Endothelial cell of umbilical vein (primary cell): ENCODE results near the gene ANKMY1. TPM values are rescaled to one million over a fixed set of nuclear protein-coding genes. Genes with fewer than 3 reads are reported as not detected.

Source experiments
- BruUV-seq: library from RNA; stranded (reverse); fragments of 400-500 nt; replicated peaks from 2 replicates; lab custom pipeline; 2021; lab: Mats Ljungman, UMichigan
- CTCF ChIA-PET: fragments of 300-600, 350-600 bp; sonication (Branson Sonifier 250); formaldehyde crosslinking; loops from one replicate; lab custom pipeline; 2021; ENCODE audit warnings: antibody characterized with exemption, inconsistent platforms; lab: Charles Lee
- POLR2A ChIA-PET: fragments of 300-600, 350-600 bp; sonication (Branson Sonifier 250); formaldehyde crosslinking; loops from one replicate; lab custom pipeline; 2021; ENCODE audit warnings: antibody characterized with exemption, inconsistent platforms; lab: Charles Lee
- DNase-seq: peaks from one replicate; pipeline ENCODE4 v3.0.0-alpha.2; 2011; ENCODE audit warnings: low read depth, low spot score
- FAIRE-seq: peaks from 2 replicates; lab custom pipeline; 2011; peaks lifted over from hg19 to GRCh38; lab: Jason Lieb, UNC
- H2AFZ ChIP-seq: 2 replicates; pipeline ENCODE4 v1.6.0; 2012; ENCODE audit warnings: low read depth, low read length, control low read depth, inconsistent platforms
- H3K27ac ChIP-seq: 2 replicates; pipeline ENCODE4 v1.5.1; 2011; ENCODE audit warnings: low read depth, mild to moderate bottlenecking, control low read depth, low read length, moderate library complexity; ENCODE audit not compliant: insufficient read depth
- H3K27me3 ChIP-seq, 2 experiments: 2 replicates each; pipeline versions ENCODE4 v1.6.0 to v1.6.1; 2011; ENCODE audit warnings: low read length in 2 of 2, mixed read lengths in 1 of 2; ENCODE audit not compliant: control insufficient read depth in 2 of 2, insufficient read depth in 2 of 2
- H3K36me3 ChIP-seq, 2 experiments: 2 replicates in 1 of 2; 3 replicates in 1 of 2; pipeline ENCODE4 v1.5.1; 2011; ENCODE audit warnings: low read length in 2 of 2, mild to moderate bottlenecking in 1 of 2, moderate library complexity in 1 of 2; ENCODE audit not compliant: control insufficient read depth in 2 of 2, insufficient read depth in 2 of 2; ENCODE audit errors: extremely low read depth in 1 of 2
- H3K4me1 ChIP-seq: 3 replicates; pipeline ENCODE4 v1.5.1; 2011; ENCODE audit warnings: mild to moderate bottlenecking, low read length; ENCODE audit not compliant: control insufficient read depth, insufficient read depth; ENCODE audit errors: extremely low read depth
- H3K4me2 ChIP-seq: 2 replicates; pipeline ENCODE4 v1.6.1; 2011; ENCODE audit warnings: low read length, control low read depth, mixed read lengths; ENCODE audit not compliant: insufficient read depth
- H3K4me3 ChIP-seq, 3 experiments: fragments of 200-600 bp in 1 of 3; sonication (generic), shearing (Covaris generic) in 1 of 3; replicated peaks in 1 of 3; 2 replicates each; pipeline ENCODE4 v1.5.1; 2011 to 2016; ENCODE audit warnings: control low read depth in 3 of 3, low read length in 3 of 3, mild to moderate bottlenecking in 2 of 3, inconsistent platforms in 1 of 3, low read depth in 1 of 3, moderate library complexity in 1 of 3; ENCODE audit not compliant: insufficient read depth in 1 of 3
- H3K79me2 ChIP-seq: 2 replicates; pipeline ENCODE4 v1.6.0; 2012; ENCODE audit warnings: low read length, inconsistent platforms; ENCODE audit not compliant: control insufficient read depth, insufficient read depth
- H3K9ac ChIP-seq: replicated peaks from 2 replicates; pipeline ENCODE3; 2011; ENCODE audit warnings: low read length, control low read depth; ENCODE audit not compliant: insufficient read depth; ENCODE audit errors: extremely low read depth
- H3K9me1 ChIP-seq: replicated peaks from 3 replicates; pipeline ENCODE4 v1.6.0; 2011; ENCODE audit warnings: mild to moderate bottlenecking, low read length; ENCODE audit not compliant: control insufficient read depth, insufficient read depth; ENCODE audit errors: extremely low read depth
- H3K9me3 ChIP-seq: replicated peaks from 2 replicates; pipeline ENCODE4 v1.5.1; 2012; ENCODE audit warnings: low read length, inconsistent platforms; ENCODE audit not compliant: control insufficient read depth, insufficient read depth
- H4K20me1 ChIP-seq: replicated peaks from 2 replicates; pipeline ENCODE3; 2011; ENCODE audit warnings: mild to moderate bottlenecking, low read length; ENCODE audit not compliant: control insufficient read depth, insufficient read depth; ENCODE audit errors: extremely low read depth
- EZH2 ChIP-seq: IDR thresholded peaks from 2 replicates; pipeline ENCODE4 v1.6.1; 2012; ENCODE audit warnings: borderline replicate concordance, low read depth, mild to moderate bottlenecking, moderate library complexity, low read length, inconsistent platforms; ENCODE audit not compliant: severe bottlenecking
- FOS ChIP-seq: IDR thresholded peaks from 2 replicates; pipeline ENCODE4 v1.6.1; 2011; ENCODE audit warnings: mild to moderate bottlenecking, low read length, moderate library complexity, borderline replicate concordance; ENCODE audit not compliant: insufficient read depth
- GATA2 ChIP-seq: IDR thresholded peaks from 2 replicates; pipeline ENCODE4 v1.7.0; 2011; ENCODE audit warnings: low read depth, mild to moderate bottlenecking, moderate library complexity, mixed read lengths, low read length; ENCODE audit not compliant: insufficient read length, insufficient read depth
- JUN ChIP-seq: IDR thresholded peaks from 2 replicates; pipeline ENCODE4 v1.6.1; 2011; ENCODE audit warnings: borderline replicate concordance, low read depth; ENCODE audit not compliant: insufficient read length, insufficient read depth
- MAX ChIP-seq: IDR thresholded peaks from 2 replicates; pipeline ENCODE4 v1.6.1; 2011; ENCODE audit not compliant: insufficient read depth, insufficient read length
- MYC ChIP-seq: IDR thresholded peaks from one replicate; pipeline ENCODE4 v1.6.1; 2011; ENCODE audit warnings: mild to moderate bottlenecking, low read depth, low read length
- dilution Hi-C: fragments of 300-500 bp; cut with MboI; formaldehyde crosslinking; loops from one replicate; pipeline ENCODE4 v1.15.0; 2019; ENCODE audit warnings: low sequenced_read_pairs; ENCODE audit not compliant: extremely low pct_ligation_motif_present
- intact Hi-C: fragments of 100-400 bp; cut with micrococcal nuclease; formaldehyde crosslinking; loops from one replicate; pipeline ENCODE4 v1.10.0; 2022
- polyA plus RNA-seq, 4 experiments: library from polyadenylated mRNA; depleted of rRNA in 3 of 4; stranded (reverse) in 3 of 4; unstranded in 1 of 4; fragments of >200 nt; gene quantifications; 2 replicates each; pipeline versions ENCODE4 v1.2.1 to v1.2.3, GENCODE V29; 2011 to 2012; ENCODE audit warnings: missing spikeins in 1 of 4
- total RNA-seq: library from RNA; stranded (reverse); gene quantifications from 2 replicates; pipeline ENCODE4 v1.2.3, GENCODE V29; 2021

ANKMY1 gene
- total and polyA plus RNA-seq, 2 donors (not counting 3 experiments of a cell fraction or from before 2014, with no cell fraction given), result 9.0 to 16.0 TPM

- H3K9me3 ChIP-seq, result no peaks in the 10 kb centered on the region
- no peaks in the 10 kb centered on the region for H3K36me3 ChIP-seq
- DNase-seq (no peak), FAIRE-seq (no peak)
- no peak overlapping the region for H3K9ac ChIP-seq
- H3K4me3 ChIP-seq, result no peak overlapping the region
- no peaks in the 10 kb centered on the region for H4K20me1 ChIP-seq
- no peaks in the 10 kb centered on the region for H3K9me1 ChIP-seq
- H3K4me1 ChIP-seq, result no peaks in the 10 kb centered on the region
- no peak for TF ChIP-seq FOS
- no peak for TF ChIP-seq GATA2
- TF ChIP-seq MYC, result no peak
- TF ChIP-seq EZH2, result no peak
- TF ChIP-seq JUN, result no peak
- dilution Hi-C loops, result no loop called here
- CTCF ChIA-PET, result no interaction called here
- no peak overlapping the region for H3K27ac ChIP-seq
- BruUV-seq, result no TSS peak
- no peaks in the 10 kb centered on the region for H3K27me3 ChIP-seq
- POLR2A ChIA-PET, result no interaction called here
- intact Hi-C loops, result no loop called here
- no peak overlapping the region for H3K4me2 ChIP-seq
- H3K79me2 ChIP-seq, result no peaks in the 10 kb centered on the region
- no peak overlapping the region for H2AFZ ChIP-seq
These were observed 90.6 kb downstream of the ANKMY1 start for GRCh38 chr2:240467149-240467642.

GRCh38 chr2:240466579-240467148 lies 91.1 kb downstream of the ANKMY1 start:
- no peaks in the 10 kb centered on the region for H3K9me3 ChIP-seq
- ChIA-PET CTCF (no interaction called here), POLR2A (no interaction called here)
- H3K27me3 ChIP-seq, result no peaks in the 10 kb centered on the region
- DNase-seq (no peak), FAIRE-seq (no peak)
- no peak overlapping the region for H3K4me2 ChIP-seq
- TF ChIP-seq MAX, result no peak
- H3K79me2 ChIP-seq, result no peaks in the 10 kb centered on the region
- H3K9ac ChIP-seq, result no peak overlapping the region
- no peaks in the 10 kb centered on the region for H3K9me1 ChIP-seq
- no TSS peak for BruUV-seq
- H2AFZ ChIP-seq, result no peak overlapping the region
- intact Hi-C loops, result no loop called here
- no peaks in the 10 kb centered on the region for H3K36me3 ChIP-seq
- no peak overlapping the region for H3K27ac ChIP-seq
- H3K4me1 ChIP-seq, result no peaks in the 10 kb centered on the region
- H3K4me3 ChIP-seq, result no peak overlapping the region
- dilution Hi-C loops, result no loop called here
- no peaks in the 10 kb centered on the region for H4K20me1 ChIP-seq
